GM18870 (cell line): ENCODE measurements around the gene CFAP90.
A peak's percentile ranks its signal among the peaks of the same experiment; 100 is the strongest.

ENCODE experiments used
- ATAC-seq: cut with Tn5 transposase; IDR thresholded peaks from one replicate; pipeline ENCODE4 v1.9.1; 2021; ENCODE audit warnings: moderate library complexity; ENCODE audit not compliant: unreplicated experiment

Gene CFAP90, protein sequence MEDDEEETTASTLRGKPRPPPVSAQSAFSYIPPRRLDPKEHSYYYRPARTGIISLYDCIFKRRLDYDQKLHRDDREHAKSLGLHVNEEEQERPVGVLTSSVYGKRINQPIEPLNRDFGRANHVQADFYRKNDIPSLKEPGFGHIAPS

DNA sequence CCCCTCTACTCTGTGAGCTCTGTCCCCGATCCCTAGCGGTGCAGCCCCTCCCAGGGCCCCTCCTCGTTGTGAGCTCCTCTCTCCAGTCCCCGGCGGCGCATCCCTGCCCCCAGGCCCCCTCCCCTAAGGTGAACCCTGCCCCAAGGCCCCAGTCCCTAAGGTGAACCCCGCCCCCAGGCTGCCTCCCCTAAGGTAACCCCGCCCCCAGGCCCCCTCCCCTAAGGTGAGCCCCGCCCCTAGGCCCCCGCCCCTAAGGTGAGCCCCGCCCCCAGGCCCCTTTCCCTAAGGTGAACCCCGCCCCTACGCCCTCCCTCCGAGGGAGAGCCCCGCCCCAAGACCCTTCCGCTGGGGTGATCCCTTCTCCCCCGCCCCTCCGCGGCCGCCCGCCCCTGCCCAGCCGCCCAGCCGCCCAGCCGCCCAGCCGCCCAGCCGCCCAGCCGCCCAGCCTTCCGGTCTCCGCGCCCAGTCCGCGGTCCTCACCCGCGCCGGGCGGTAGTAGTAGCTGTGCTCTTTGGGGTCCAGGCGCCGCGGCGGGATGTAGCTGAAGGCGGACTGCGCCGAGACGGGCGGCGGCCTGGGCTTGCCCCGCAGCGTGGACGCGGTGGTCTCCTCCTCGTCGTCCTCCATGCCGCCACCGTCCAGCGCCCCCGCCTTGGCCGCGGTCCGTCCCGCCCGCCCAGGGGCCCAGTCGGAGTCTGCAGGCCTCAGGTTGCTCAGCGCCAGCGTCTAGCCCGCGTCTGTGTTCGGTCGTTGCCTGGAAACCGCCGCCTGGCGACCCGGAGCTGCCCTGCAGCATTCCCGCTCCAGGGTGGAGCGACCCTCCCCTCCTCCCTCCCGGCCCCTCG lies at the start of gene CFAP90:
Gene CFAP90, minus strand, starts transcription at position 739 of the 845 bp plus-strand sequence. Its CDS starts 112 bp downstream, at position 627.
- ATAC-seq = no peak

DNA sequence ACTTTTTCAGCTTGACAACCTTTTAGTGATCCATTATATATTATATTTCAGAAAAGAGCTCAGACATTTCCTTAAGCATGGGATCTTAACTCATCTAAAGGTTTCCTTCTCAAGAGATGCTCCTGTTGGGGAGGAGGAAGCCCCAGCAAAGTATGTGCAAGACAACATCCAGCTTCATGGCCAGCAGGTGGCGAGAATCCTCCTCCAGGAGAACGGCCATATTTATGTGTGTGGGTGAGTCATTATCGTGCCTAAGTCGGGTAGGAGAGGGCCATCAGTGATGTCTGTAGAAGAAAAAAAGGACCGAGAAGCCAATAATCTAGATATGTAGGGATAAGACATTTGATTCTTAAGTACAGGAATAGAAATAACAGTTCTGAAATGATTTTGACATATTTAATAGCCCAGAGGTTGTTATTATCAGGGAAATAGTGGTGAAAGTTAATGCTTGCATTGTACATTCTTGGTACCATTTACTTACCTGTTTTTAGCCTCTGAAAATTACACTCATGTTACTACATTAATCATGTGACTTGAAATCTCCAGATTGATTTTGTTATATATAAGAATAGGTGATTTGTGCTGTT lies 46.2 kb upstream of the CFAP90 start:
- no peak for ATAC-seq

- ATAC-seq = peak; percentile 96
Measured at GRCh38 chr5:7894860-7895259, 43.9 kb upstream of the CFAP90 start.

DNA sequence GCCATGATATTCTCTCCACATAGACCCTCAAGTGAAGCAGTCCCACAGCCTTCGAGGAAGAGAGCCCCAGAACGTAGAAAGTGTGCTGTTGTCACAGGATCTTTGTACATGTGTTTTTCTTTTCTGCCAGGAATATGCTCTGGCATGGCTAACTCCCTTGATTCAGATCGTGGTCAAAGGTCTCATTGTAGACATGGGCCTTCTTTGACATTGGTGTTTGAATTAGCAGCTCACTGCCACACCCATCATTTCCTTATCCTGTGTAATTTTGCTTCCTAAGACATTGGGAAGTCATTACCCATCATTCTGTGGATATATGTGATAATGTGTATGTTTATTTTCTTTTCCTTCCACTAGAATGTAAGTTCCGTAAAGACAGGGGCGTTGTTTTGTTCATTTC lies 43.5 kb upstream of the CFAP90 start:
- ATAC-seq = peak; percentile 16

GRCh38 chr5:7888901-7889300 lies 38.0 kb upstream of the CFAP90 start:
- ATAC-seq = no peak

DNA sequence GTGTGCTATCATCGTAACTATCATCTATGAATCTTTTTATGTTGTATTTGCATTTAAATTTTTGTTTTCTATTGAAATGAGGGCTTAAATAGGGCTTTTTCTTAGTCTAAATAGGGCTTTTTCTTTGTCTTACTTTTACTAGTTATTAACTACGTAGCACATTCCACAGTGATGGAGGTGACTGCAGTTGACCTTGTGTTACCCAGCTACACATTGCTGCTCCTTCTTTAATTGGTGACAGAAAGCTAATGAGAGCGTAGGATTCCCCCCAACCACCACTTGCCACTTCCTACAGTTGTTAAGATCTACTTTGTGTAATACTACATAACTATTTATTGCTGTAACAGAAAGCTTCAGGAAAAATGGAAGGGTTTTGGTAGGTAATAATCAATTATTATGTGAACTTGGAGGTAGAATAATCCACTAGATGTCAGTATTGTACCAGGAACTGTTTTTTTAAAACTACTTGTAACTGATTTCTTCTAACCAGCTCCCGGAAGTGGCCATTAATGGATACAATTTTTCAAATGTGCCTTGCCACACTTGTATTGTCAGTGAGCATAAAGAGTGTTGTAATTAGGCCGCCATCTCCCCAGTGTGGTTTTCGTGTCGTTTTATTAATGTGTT lies 36.0 kb upstream of the CFAP90 start:
- ATAC-seq = peak; percentile 69

DNA sequence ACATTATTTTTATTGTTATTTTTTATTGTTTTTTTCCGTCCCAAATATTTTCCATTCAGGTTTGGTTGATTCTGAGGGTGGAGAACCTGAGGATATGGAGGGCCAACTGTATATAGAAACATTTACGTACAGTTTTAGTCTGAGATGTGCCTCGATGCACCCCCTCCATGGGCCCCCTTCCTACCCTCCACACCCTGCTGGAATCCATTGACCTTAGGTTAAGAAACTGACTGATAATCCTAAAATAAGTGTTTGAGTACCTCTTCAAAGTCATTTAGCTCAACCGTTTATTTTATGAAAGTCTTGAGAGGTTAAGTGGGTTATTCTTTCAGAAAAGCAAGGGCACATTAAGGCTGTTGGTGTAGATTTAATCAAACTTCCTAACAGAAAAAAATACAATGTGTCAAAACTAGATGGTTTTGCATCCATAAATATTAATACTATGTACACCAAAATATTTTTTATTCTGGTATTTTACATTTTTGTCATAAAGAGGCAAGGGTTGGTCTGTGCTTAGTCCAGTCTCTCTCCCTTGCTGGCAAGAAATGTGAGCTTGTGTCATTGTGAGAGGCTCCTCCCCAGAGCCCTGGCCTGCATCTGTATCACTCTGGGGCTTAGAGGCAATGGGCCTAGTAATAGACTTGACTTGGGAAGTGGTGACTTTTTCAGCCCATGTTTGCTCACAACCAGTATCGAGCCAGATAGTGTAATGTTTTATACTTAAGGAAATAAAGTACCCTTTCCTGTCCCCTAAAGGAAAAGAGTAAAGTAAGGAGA lies 33.7 kb upstream of the CFAP90 start:
- no peak for ATAC-seq

GRCh38 chr5:7882926-7883325 lies 32.0 kb upstream of the CFAP90 start:
- ATAC-seq = no peak

DNA sequence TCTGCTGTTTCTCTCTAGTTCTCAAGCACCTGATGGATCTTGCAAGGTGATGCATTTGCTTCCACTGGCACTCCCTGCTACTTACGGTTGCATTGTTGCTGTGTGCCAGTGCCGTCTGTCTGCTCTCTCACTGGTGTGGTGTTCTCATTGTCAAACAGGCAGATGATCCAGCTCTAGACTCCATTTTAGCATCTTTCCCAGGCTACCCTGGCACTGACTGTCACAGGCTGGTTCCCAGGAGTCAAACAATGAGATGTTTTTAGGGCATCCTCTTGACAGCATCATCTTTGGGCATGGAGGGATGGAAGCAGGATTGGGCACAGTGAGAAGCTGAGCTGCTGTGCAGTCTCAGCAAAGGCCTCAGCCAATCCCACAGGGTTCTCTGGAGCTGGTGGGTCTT lies 30.9 kb upstream of the CFAP90 start:
- no peak for ATAC-seq

DNA sequence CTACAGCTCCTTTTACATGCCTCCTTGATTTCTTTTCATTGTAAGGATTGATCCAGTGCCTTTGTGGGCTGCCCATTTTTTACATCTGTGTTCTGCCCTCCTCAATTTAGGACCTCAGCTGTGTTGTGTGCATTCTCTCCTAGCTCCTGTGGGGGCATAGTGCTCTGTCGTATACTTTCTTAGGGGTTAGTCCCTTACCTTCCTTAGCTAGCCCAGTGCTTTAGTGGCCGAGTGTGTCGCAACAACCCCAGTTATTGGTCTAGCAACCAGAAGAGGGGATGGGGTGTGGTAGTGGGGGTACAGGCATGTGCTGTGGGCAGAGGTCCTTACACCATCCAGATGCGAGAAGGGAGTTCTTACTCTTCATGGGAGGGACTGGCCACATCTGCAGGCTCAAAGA lies 30.2 kb upstream of the CFAP90 start:
- no peak for ATAC-seq

DNA sequence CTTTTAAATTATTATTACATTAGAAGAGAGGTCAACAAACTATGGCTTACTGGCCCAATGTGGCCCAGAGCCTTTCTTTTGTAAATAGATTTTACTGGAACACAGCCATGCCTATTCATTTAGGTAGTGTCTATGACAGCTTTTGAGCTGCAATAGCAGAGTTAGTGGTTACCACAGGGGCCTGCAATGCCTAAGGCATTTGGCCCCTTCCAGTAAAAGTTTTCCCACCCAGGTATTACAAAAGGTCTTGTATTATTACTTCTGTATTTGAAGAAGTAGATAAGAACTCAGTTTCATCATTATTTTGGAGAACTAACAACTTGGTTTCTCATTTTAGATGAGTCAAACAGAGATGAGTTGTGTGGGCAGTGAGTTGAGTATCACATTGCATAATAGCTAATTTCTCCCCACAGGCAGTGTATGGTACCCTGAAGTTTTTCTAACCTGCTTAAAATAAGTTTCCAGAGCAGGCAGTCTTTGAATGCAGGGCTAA lies 27.5 kb upstream of the CFAP90 start:
- peak; percentile 99 for ATAC-seq

GRCh38 chr5:7877851-7878250 lies 26.9 kb upstream of the CFAP90 start:
- ATAC-seq = no peak

DNA sequence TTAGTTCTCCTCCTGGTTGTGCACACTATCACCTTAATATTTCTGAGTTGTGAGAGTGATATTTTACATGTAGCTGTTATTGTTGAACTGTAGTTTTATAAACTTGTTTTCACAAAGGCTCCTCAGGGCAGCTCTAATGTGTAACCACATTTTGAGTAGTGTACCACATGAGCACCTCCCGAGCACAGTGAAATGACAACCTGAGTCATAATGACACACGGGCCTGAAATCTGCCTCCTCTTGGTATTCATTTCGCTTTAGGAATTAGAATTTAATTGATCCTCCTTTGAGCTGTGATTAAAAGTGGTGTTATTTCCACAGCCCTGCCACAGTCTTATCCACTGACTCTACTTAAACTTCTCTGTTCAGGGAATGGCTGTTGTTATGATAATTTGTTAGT lies 25.9 kb upstream of the CFAP90 start:
- ATAC-seq = peak; percentile 31

- no peak for ATAC-seq
Measured at GRCh38 chr5:7875151-7875550, 24.2 kb upstream of the CFAP90 start.

DNA sequence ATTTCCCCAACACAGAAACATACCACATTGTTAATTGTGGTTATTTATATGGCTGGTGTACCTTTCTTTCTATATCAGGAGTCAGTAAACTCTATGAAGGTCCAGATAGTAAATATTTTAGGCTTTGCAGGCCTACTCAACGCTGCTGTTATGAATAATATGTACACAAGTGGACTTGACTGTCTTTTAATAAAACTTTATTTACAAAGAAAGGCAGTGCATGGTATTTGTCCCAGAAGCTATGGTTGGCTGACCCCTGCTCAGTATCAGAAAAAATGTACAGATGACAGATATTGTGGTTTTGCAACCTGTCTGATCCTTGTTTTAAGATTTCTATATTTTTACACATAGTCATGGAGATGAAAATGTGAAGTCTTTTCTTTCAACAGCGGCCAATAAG lies 23.7 kb upstream of the CFAP90 start:
- ATAC-seq = no peak

GRCh38 chr5:7873216-7873615 lies 22.3 kb upstream of the CFAP90 start:
- ATAC-seq = no peak

DNA sequence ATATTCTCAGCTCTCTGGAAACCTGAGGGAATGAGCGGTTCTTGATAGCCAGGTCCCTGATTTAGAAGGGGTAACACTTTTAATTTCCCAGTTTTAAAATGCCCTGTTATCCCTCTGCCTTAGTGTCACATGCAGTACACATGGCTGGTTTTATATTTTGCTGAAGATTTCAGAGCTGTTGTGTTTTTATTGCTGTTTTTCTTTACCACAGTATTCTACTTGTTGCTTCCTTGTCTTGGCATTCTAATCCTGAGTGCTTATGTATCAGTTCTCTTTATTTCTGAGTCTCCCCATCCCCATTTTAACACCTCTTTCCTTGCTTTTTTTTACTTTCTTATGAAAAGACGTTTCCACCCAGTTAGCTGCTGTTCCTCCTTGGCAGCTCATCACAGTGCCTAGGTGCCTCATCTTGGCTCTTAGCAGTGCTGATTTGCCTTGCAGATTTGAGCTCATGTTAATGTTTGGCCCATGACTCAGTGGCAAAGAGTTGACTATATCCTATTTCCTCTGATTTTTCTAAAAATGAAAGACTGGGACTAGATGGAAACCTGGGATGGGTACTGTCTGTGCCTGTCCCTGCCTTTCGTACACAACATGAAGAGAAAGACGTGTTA lies 21.7 kb upstream of the CFAP90 start:
- ATAC-seq = no peak

DNA sequence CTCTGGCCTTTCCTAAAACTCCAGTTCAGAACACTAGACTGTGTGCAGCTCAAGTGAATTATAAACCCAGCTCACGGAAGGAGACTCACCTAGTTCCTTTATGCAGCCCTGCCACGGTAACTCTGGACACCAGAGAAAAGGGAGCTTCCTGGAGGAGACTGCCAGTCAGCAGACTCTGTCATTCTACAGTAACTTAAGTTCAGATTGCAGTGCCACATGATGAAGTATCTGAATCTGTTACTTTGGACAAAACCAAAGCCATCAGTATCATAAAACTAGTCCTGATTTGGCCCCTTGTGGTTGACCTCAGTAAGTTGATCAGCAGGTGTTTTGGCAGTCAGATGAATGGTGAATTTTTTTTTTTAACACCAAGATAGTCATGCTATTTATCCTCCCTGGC lies 20.7 kb upstream of the CFAP90 start:
- peak; percentile 36 for ATAC-seq

DNA sequence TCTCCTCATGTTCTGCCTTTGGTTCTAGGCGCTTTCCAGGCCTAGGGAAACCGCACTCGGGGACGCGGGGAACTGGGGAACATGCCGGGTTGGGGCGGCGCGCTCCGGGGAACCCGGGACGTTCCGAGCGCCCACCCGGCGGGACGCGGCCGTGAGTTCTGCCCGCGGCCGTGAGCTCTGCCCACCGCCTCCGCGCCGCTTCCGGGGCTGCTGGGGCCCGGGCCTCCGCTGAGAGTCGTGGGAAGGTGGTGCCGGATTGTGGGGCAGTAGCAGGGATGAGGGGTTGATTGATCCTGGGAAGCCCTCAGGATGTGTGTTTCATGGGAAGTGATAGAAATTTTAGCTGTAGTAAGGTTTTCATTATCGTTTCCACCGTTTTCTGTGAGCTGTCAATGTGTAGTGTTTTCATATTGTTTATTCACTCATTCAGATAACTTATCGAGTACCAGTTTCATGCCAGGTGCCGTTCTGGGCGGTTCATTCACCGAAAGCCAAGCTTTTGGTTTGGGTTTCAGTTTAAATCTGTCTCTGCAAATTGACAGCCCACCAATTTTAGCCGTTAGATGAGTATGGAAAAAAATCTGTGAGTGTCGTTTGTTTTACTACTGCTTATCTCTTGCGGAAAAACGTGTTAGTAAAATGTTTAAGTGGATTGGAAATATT lies 18.7 kb upstream of the CFAP90 start:
- peak; percentile 31 for ATAC-seq
